ENCODE measurements around the gene SH2D3A. TPM values are rescaled to one million over a fixed set of nuclear protein-coding genes. Genes with fewer than 3 reads are reported as not detected.

The SH2D3A gene
- total RNA-seq, 1 experiment from 2014 or later = 17.9 TPM

DNA sequence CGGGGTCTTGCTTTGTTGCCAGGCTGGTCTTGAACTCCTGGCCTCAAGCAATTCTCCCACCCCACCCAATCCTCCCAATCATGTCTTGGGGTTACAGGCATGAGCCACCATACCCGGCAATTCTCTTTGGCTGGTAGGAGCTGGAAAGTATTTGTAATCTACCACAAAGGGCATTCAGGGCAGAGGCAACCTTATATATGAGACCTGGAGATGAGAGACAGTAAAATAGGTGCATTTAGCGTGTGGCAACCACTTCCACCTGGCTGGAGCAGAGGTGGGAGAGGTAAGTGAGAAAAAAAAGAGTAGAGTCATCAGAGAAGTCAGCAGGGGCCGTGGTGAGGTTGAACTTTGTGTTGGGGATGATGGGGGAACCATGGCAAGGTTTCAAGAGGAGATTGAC, 42.0 kb upstream of the SH2D3A start:
- Mint-ChIP-seq H3K27ac (no peak overlapping the region; a peak in 1 of 7 replicates), H3K4me1 (no peaks in the 10 kb centered on the region), H3K36me3 (ENCODE audit: insufficient read depth in 1 of 3, low read depth in 3 of 3) (peaks cover 0 to 7% (median 6%) of the 10 kb centered on the region in 3 experiments; a peak in 3 of 7 replicates), H3K4me3 (no peak overlapping the region), H3K9me3 (peaks cover 18 to 70% of the 10 kb centered on the region in 2 experiments), H3K27me3 (ENCODE audit: low read depth) (peaks cover 20% of the 10 kb centered on the region)
- Histone ChIP-seq H3K56ac (ENCODE audit: insufficient read length, low read depth, low read length) (no peak overlapping the region), H3K79me1 (ENCODE audit: insufficient read depth, low read depth, low read length, poor library complexity, severe bottlenecking) (no peaks in the 10 kb centered on the region), H3K23ac (ENCODE audit: insufficient read length, low read depth, low read length) (no peak overlapping the region), H2BK5ac (ENCODE audit: insufficient read length, low read length) (no peak overlapping the region), H3K79me2 (ENCODE audit: insufficient read depth, low read length) (no peaks in the 10 kb centered on the region), H2BK20ac (ENCODE audit: low read depth, low read length, poor library complexity, severe bottlenecking) (no peak overlapping the region), H3K27me3 (ENCODE audit: insufficient read depth, low read length) (no peaks in the 10 kb centered on the region), H4K5ac (ENCODE audit: insufficient read length, low read depth, low read length) (no peak overlapping the region), H4K8ac (replicated peaks; ENCODE audit: insufficient read length, low read depth, low read length) (no peak overlapping the region), H3K27ac (ENCODE audit: insufficient read length, low read depth, low read length) (no peak overlapping the region), H3K9me3 (ENCODE audit: control insufficient read depth, low read depth, low read length) (no peaks in the 10 kb centered on the region), H3K4me1 (ENCODE audit: insufficient read depth, low read length) (no peaks in the 10 kb centered on the region), H3T11ph (ENCODE audit: low read length) (no peak overlapping the region), H3K23me2 (ENCODE audit: insufficient read length, low read depth, low read length, poor library complexity, severe bottlenecking) (no peaks in the 10 kb centered on the region), H3K4ac (ENCODE audit: low read depth, low read length) (no peak overlapping the region), H3K9ac (ENCODE audit: extremely low read depth, insufficient read length, low read length) (no peak overlapping the region), H3K18ac (ENCODE audit: insufficient read length, low read depth, low read length) (no peak overlapping the region), H2AK5ac (ENCODE audit: insufficient read length, low read length) (no peak overlapping the region), H3K14ac (ENCODE audit: insufficient read depth, low read length) (no peak overlapping the region), H2BK15ac (ENCODE audit: low read depth, low read length) (no peak overlapping the region), H2BK12ac (ENCODE audit: insufficient read length, low read depth, low read length) (no peak overlapping the region), H4K20me1 (ENCODE audit: control insufficient read depth, insufficient read depth, insufficient read length) (no peaks in the 10 kb centered on the region), H2AFZ (ENCODE audit: low read length) (no peak overlapping the region), H4K91ac (ENCODE audit: insufficient read length, low read depth, low read length) (no peak overlapping the region), H2BK120ac (ENCODE audit: low read depth, low read length, poor library complexity, severe bottlenecking) (no peak overlapping the region), H3K4me2 (ENCODE audit: insufficient read depth, insufficient read length, low read length) (no peak overlapping the region)
- DNase-seq = no peak
- WGBS (ENCODE audit: extremely low coverage, insufficient read length, low lambda C conversion rate) = no CpG with 5 or more reads among the region's 4 CpGs
- TF ChIP-seq CTCF (conservative IDR thresholded peaks at IDR 0.05) = no peak
